ENCODE measurements around the gene COG1. TPM values are rescaled to one million over a fixed set of nuclear protein-coding genes. Genes with fewer than 3 reads are reported as not detected.

The COG1 gene
- total RNA-seq, 1 experiment from 2014 or later: 26.5 TPM

DNA sequence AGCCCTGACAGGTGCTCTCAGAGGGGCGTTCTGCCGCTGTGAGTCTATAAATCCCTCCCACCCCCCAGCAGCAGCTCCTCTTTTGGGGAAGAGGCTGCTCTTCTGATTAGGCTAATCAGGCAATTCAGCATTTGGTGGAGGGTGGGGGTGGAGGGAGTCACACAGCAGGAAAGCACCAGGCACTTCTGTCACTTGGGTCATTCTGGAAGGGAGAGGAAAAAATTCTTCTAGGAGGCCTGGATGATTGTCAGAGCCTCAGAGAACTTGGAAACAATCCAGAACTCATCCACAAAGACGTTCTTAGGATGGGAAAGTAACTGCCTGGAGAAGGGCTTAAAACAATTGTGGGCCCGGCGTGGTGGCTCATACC lies 35.3 kb upstream of the COG1 start:
- no peaks in the 10 kb centered on the region for H3K27me3 ChIP-seq (ENCODE audit: insufficient read depth, low read length)
- no peak overlapping the region for H4K8ac ChIP-seq (replicated peaks; ENCODE audit: insufficient read length, low read depth, low read length)
- no peak overlapping the region for H4K5ac ChIP-seq (ENCODE audit: insufficient read length, low read depth, low read length)
- no peak overlapping the region for H4K91ac ChIP-seq (ENCODE audit: insufficient read length, low read depth, low read length)
- no peak overlapping the region for H2AK5ac ChIP-seq (ENCODE audit: insufficient read length, low read length)
- no peak overlapping the region for H3K27ac ChIP-seq (ENCODE audit: insufficient read length, low read depth, low read length)
- Mint-ChIP-seq H3K27ac (no peak overlapping the region; a peak in 1 of 7 replicates), H3K4me3 (no peak overlapping the region), H3K4me1 (peaks cover 36 to 44% of the 10 kb centered on the region in 2 experiments), H3K9me3 (no peaks in the 10 kb centered on the region), H3K27me3 (ENCODE audit: low read depth) (peaks cover 16% of the 10 kb centered on the region), H3K36me3 (ENCODE audit: insufficient read depth in 1 of 3, low read depth in 3 of 3) (no peaks in the 10 kb centered on the region)
- no peak overlapping the region for H3K4me2 ChIP-seq (ENCODE audit: insufficient read depth, insufficient read length, low read length)
- H2BK5ac ChIP-seq (ENCODE audit: insufficient read length, low read length): no peak overlapping the region
- no peaks in the 10 kb centered on the region for H3K79me1 ChIP-seq (ENCODE audit: insufficient read depth, low read depth, low read length, poor library complexity, severe bottlenecking)
- no peak overlapping the region for H2BK15ac ChIP-seq (ENCODE audit: low read depth, low read length)
- no CpG with 5 or more reads among the region's 5 CpGs for WGBS (ENCODE audit: extremely low coverage, insufficient read length, low lambda C conversion rate)
- H3K14ac ChIP-seq (ENCODE audit: insufficient read depth, low read length): no peak overlapping the region
- H2BK120ac ChIP-seq (ENCODE audit: low read depth, low read length, poor library complexity, severe bottlenecking): no peak overlapping the region
- H3K23ac ChIP-seq (ENCODE audit: insufficient read length, low read depth, low read length): no peak overlapping the region
- no peak overlapping the region for H3K9ac ChIP-seq (ENCODE audit: extremely low read depth, insufficient read length, low read length)
- H2BK12ac ChIP-seq (ENCODE audit: insufficient read length, low read depth, low read length): no peak overlapping the region
- H2AFZ ChIP-seq (ENCODE audit: low read length): no peak overlapping the region
- H3K56ac ChIP-seq (ENCODE audit: insufficient read length, low read depth, low read length): no peak overlapping the region
- H4K20me1 ChIP-seq (ENCODE audit: control insufficient read depth, insufficient read depth, insufficient read length): no peaks in the 10 kb centered on the region
- DNase-seq: no peak
- H3K4me1 ChIP-seq (ENCODE audit: insufficient read depth, low read length): peaks cover 2% of the 10 kb centered on the region; the same call in 1 of the 2 replicates
- TF ChIP-seq, protein P1, sequence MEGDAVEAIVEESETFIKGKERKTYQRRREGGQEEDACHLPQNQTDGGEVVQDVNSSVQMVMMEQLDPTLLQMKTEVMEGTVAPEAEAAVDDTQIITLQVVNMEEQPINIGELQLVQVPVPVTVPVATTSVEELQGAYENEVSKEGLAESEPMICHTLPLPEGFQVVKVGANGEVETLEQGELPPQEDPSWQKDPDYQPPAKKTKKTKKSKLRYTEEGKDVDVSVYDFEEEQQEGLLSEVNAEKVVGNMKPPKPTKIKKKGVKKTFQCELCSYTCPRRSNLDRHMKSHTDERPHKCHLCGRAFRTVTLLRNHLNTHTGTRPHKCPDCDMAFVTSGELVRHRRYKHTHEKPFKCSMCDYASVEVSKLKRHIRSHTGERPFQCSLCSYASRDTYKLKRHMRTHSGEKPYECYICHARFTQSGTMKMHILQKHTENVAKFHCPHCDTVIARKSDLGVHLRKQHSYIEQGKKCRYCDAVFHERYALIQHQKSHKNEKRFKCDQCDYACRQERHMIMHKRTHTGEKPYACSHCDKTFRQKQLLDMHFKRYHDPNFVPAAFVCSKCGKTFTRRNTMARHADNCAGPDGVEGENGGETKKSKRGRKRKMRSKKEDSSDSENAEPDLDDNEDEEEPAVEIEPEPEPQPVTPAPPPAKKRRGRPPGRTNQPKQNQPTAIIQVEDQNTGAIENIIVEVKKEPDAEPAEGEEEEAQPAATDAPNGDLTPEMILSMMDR (conservative IDR thresholded peaks at IDR 0.05): no peak
- H3K79me2 ChIP-seq (ENCODE audit: insufficient read depth, low read length): no peaks in the 10 kb centered on the region
- H3K23me2 ChIP-seq (ENCODE audit: insufficient read length, low read depth, low read length, poor library complexity, severe bottlenecking): no peaks in the 10 kb centered on the region
- no peak overlapping the region for H2BK20ac ChIP-seq (ENCODE audit: low read depth, low read length, poor library complexity, severe bottlenecking)
- H3K9me3 ChIP-seq (ENCODE audit: control insufficient read depth, low read depth, low read length): no peaks in the 10 kb centered on the region
- H3K4ac ChIP-seq (ENCODE audit: low read depth, low read length): no peak overlapping the region
- no peak overlapping the region for H3T11ph ChIP-seq (ENCODE audit: low read length)
- H3K18ac ChIP-seq (ENCODE audit: insufficient read length, low read depth, low read length): no peak overlapping the region
